Measurements from ENCODE around the gene C19orf38. TPM values are rescaled to one million over a fixed set of nuclear protein-coding genes. Genes with fewer than 3 reads are reported as not detected.

The C19orf38 gene
- total RNA-seq, 2 experiments from 2014 or later: 1.8 to 2.1 TPM

GRCh38 chr19:10850631-10851030, 2.4 kb downstream of the C19orf38 start:
- peaks cover 4% of the 10 kb centered on the region for H3K36me3 Mint-ChIP-seq (ENCODE audit: low read depth)
- H3K4me3 ChIP-seq (ENCODE audit: low read length): no peak overlapping the region
- ChIA-PET CTCF (interaction anchor here (2.0 kb wide), 1 partner anchor 14 kb away, joined by 9 read pairs; no protein-coding TSS in a partner anchor), POLR2A (no interaction called here)
- peaks cover 4% of the 10 kb centered on the region for H3K27me3 Mint-ChIP-seq
- TF ChIP-seq CTCF (IDR thresholded peaks at IDR 0.05): no peak
- no peaks in the 10 kb centered on the region for H3K27me3 ChIP-seq (ENCODE audit: control insufficient read depth in 1 of 2, insufficient read depth in 2 of 2, low read length in 2 of 2)
- H3K4me1 Mint-ChIP-seq (ENCODE audit: low read depth): no peaks in the 10 kb centered on the region
- no peak overlapping the region for H3K27ac Mint-ChIP-seq
- H3K4me1 ChIP-seq (ENCODE audit: insufficient read depth, low read length): peaks cover 3% of the 10 kb centered on the region
- ATAC-seq (ENCODE audit: poor library complexity) (no peak), DNase-seq (no peak)
- peaks cover 5% of the 10 kb centered on the region for H3K9me3 Mint-ChIP-seq
- peaks cover 4 to 8% of the 10 kb centered on the region in 2 experiments for H3K9me3 ChIP-seq (ENCODE audit: control insufficient read depth in 1 of 2, insufficient read depth in 1 of 2, low read length in 2 of 2)
- H3K4me3 Mint-ChIP-seq: no peak overlapping the region
- intact Hi-C loops (cut with DNase I, micrococcal nuclease): no loop called here
- no peak overlapping the region for H3K27ac ChIP-seq (ENCODE audit: low read depth in 1 of 2, low read length in 2 of 2)
- no peaks in the 10 kb centered on the region for H3K36me3 ChIP-seq (ENCODE audit: insufficient read depth, low read length)

GRCh38 chr19:10852098-10852800, 4.0 kb downstream of the C19orf38 start:
- no peak for TF ChIP-seq CTCF (IDR thresholded peaks at IDR 0.05)
- no peak overlapping the region for H3K27ac ChIP-seq (ENCODE audit: low read depth in 1 of 2, low read length in 2 of 2)
- POLR2A ChIA-PET: no interaction called here
- Mint-ChIP-seq H3K4me1 (ENCODE audit: low read depth) (no peaks in the 10 kb centered on the region), H3K4me3 (no peak overlapping the region), H3K9me3 (no peaks in the 10 kb centered on the region), H3K27ac (no peak overlapping the region), H3K27me3 (no peaks in the 10 kb centered on the region), H3K36me3 (ENCODE audit: low read depth) (no peaks in the 10 kb centered on the region)
- ATAC-seq (ENCODE audit: poor library complexity) (no peak), DNase-seq (no peak)
- H3K27me3 ChIP-seq (ENCODE audit: control insufficient read depth in 1 of 2, insufficient read depth in 2 of 2, low read length in 2 of 2): no peaks in the 10 kb centered on the region
- H3K4me3 ChIP-seq (ENCODE audit: low read length): no peak overlapping the region
- H3K36me3 ChIP-seq (ENCODE audit: insufficient read depth, low read length): no peaks in the 10 kb centered on the region
- H3K4me1 ChIP-seq (ENCODE audit: insufficient read depth, low read length): peaks cover 3% of the 10 kb centered on the region
- intact Hi-C loops (cut with DNase I, micrococcal nuclease): no loop called here
- no peaks in the 10 kb centered on the region for H3K9me3 ChIP-seq (ENCODE audit: control insufficient read depth in 1 of 2, insufficient read depth in 1 of 2, low read length in 2 of 2)
- CTCF ChIA-PET: interaction anchor here (0.8 to 2.0 kb wide), 2 partner anchors 12 kb away, joined by 3 to 9 read pairs; no protein-coding TSS in a partner anchor

GRCh38 chr19:10852941-10853340, 4.7 kb downstream of the C19orf38 start:
- ChIA-PET CTCF (interaction anchor here (0.8 kb wide), 1 partner anchor 11 kb away, joined by 3 read pairs; no protein-coding TSS in a partner anchor), POLR2A (no interaction called here)
- Mint-ChIP-seq H3K27me3 (no peaks in the 10 kb centered on the region), H3K4me1 (ENCODE audit: low read depth) (no peaks in the 10 kb centered on the region), H3K4me3 (no peak overlapping the region), H3K27ac (no peak overlapping the region), H3K36me3 (ENCODE audit: low read depth) (no peaks in the 10 kb centered on the region), H3K9me3 (no peaks in the 10 kb centered on the region)
- H3K27ac ChIP-seq (ENCODE audit: low read depth in 1 of 2, low read length in 2 of 2): no peak overlapping the region
- TF ChIP-seq CTCF (IDR thresholded peaks at IDR 0.05): no peak
- DNase-seq: no peak
- no peak overlapping the region for H3K4me3 ChIP-seq (ENCODE audit: low read length)
- no peaks in the 10 kb centered on the region for H3K27me3 ChIP-seq (ENCODE audit: control insufficient read depth in 1 of 2, insufficient read depth in 2 of 2, low read length in 2 of 2)
- H3K9me3 ChIP-seq (ENCODE audit: control insufficient read depth in 1 of 2, insufficient read depth in 1 of 2, low read length in 2 of 2): no peaks in the 10 kb centered on the region
- H3K36me3 ChIP-seq (ENCODE audit: insufficient read depth, low read length): no peaks in the 10 kb centered on the region
- ATAC-seq (ENCODE audit: poor library complexity): no peak
- intact Hi-C loops (cut with DNase I, micrococcal nuclease): no loop called here
- peaks cover 3% of the 10 kb centered on the region for H3K4me1 ChIP-seq (ENCODE audit: insufficient read depth, low read length)
